Activated CD4-positive, alpha-beta T cell treated with anti-CD3 and anti-CD28 coated beads, Interleukin-2, amount 10 ng/mL, durations not matched to agents 24 days and 14 days (primary cell): ENCODE data around the gene SIGLEC9. TPM values are rescaled to one million over a fixed set of nuclear protein-coding genes. Genes with fewer than 3 reads are reported as not detected.

Experiments used
- DNase-seq: peaks from one replicate; pipeline ENCODE4 v3.0.0; 2022
- H3K27ac Mint-ChIP-seq: one replicate; pipeline ENCODE4 v1.8.0; 2022; ENCODE audit warnings: mild to moderate bottlenecking, mixed read lengths
- H3K27me3 Mint-ChIP-seq: one replicate; pipeline ENCODE4 v1.8.0; 2022; ENCODE audit warnings: mixed read lengths
- H3K36me3 Mint-ChIP-seq: one replicate; pipeline ENCODE4 v1.8.0; 2022; ENCODE audit warnings: low read depth, mild to moderate bottlenecking, mixed read lengths
- H3K4me1 Mint-ChIP-seq: one replicate; pipeline ENCODE4 v1.8.0; 2021; ENCODE audit warnings: mixed read lengths
- H3K4me3 Mint-ChIP-seq: one replicate; pipeline ENCODE4 v1.8.0; 2022; ENCODE audit warnings: mild to moderate bottlenecking, moderate library complexity, mixed read lengths
- H3K9me3 Mint-ChIP-seq: one replicate; pipeline ENCODE4 v1.8.0; 2021; ENCODE audit warnings: mixed read lengths
- intact Hi-C: fragments of 100-400 bp; cut with micrococcal nuclease; formaldehyde crosslinking; loops from one replicate; pipeline ENCODE4 v1.15.1; 2023
- total RNA-seq: library from RNA; stranded (reverse); gene quantifications from 2 replicates; pipeline ENCODE4 v1.2.3, GENCODE V29; 2022

SIGLEC9 gene
- total RNA-seq: 0.33 and 0.52 TPM in 2 replicates

- peak within 1 kb of the TSS; percentile 62 for H3K4me3 Mint-ChIP-seq
- no peaks in the 10 kb centered on the region for H3K9me3 Mint-ChIP-seq
- peak within 1 kb of the TSS; percentile 45 for H3K27ac Mint-ChIP-seq
- intact Hi-C loops: no loop called here
- H3K36me3 Mint-ChIP-seq: no peaks in the 10 kb centered on the region
- H3K4me1 Mint-ChIP-seq: peaks cover 49% of the 10 kb centered on the region
- H3K27me3 Mint-ChIP-seq: no peaks in the 10 kb centered on the region
- no peak for DNase-seq
These were observed at the start of gene SIGLEC9 for GRCh38 chr19:51124729-51125128. SIGLEC9 (plus strand) TSS chr19:51124906; CDS start chr19:51124975, 69 bp downstream.

- Mint-ChIP-seq H3K27ac (no peak overlapping the region), H3K9me3 (peaks cover 4% of the 10 kb centered on the region), H3K4me1 (no peaks in the 10 kb centered on the region), H3K4me3 (no peak overlapping the region), H3K27me3 (no peaks in the 10 kb centered on the region), H3K36me3 (no peaks in the 10 kb centered on the region)
- intact Hi-C loops: no loop called here
- DNase-seq: no peak
These were observed 48.7 kb upstream of the SIGLEC9 start for GRCh38 chr19:51075998-51076397.

- Mint-ChIP-seq H3K27me3 (no peaks in the 10 kb centered on the region), H3K4me1 (no peaks in the 10 kb centered on the region), H3K27ac (no peak overlapping the region), H3K9me3 (peaks cover 4% of the 10 kb centered on the region), H3K4me3 (no peak overlapping the region), H3K36me3 (no peaks in the 10 kb centered on the region)
- intact Hi-C loops: no loop called here
- no peak for DNase-seq
These were observed 48.0 kb upstream of the SIGLEC9 start for GRCh38 chr19:51076631-51077213.

- no peak for DNase-seq
- no peaks in the 10 kb centered on the region for H3K36me3 Mint-ChIP-seq
- intact Hi-C loops: no loop called here
- H3K27me3 Mint-ChIP-seq: no peaks in the 10 kb centered on the region
- no peak overlapping the region for H3K4me3 Mint-ChIP-seq
- no peak overlapping the region for H3K27ac Mint-ChIP-seq
- peaks cover 4% of the 10 kb centered on the region for H3K9me3 Mint-ChIP-seq
- H3K4me1 Mint-ChIP-seq: no peaks in the 10 kb centered on the region
These were observed 46.6 kb upstream of the SIGLEC9 start for GRCh38 chr19:51078104-51078503.

GRCh38 chr19:51078731-51079130, 46.0 kb upstream of the SIGLEC9 start:
- Mint-ChIP-seq H3K27ac (no peak overlapping the region), H3K4me3 (no peak overlapping the region), H3K36me3 (no peaks in the 10 kb centered on the region), H3K9me3 (peaks cover 4% of the 10 kb centered on the region), H3K4me1 (no peaks in the 10 kb centered on the region), H3K27me3 (no peaks in the 10 kb centered on the region)
- DNase-seq: no peak
- intact Hi-C loops: no loop called here

- H3K27me3 Mint-ChIP-seq: no peaks in the 10 kb centered on the region
- H3K27ac Mint-ChIP-seq: no peak overlapping the region
- H3K4me3 Mint-ChIP-seq: no peak overlapping the region
- no peaks in the 10 kb centered on the region for H3K4me1 Mint-ChIP-seq
- DNase-seq: no peak
- intact Hi-C loops: no loop called here
- no peaks in the 10 kb centered on the region for H3K9me3 Mint-ChIP-seq
- no peaks in the 10 kb centered on the region for H3K36me3 Mint-ChIP-seq
These were observed 45.1 kb upstream of the SIGLEC9 start for GRCh38 chr19:51079481-51080110.

- intact Hi-C loops: no loop called here
- DNase-seq: no peak
- H3K9me3 Mint-ChIP-seq: no peaks in the 10 kb centered on the region
- no peak overlapping the region for H3K27ac Mint-ChIP-seq
- H3K4me3 Mint-ChIP-seq: no peak overlapping the region
- no peaks in the 10 kb centered on the region for H3K4me1 Mint-ChIP-seq
- no peaks in the 10 kb centered on the region for H3K36me3 Mint-ChIP-seq
- no peaks in the 10 kb centered on the region for H3K27me3 Mint-ChIP-seq
These were observed 43.2 kb upstream of the SIGLEC9 start for GRCh38 chr19:51081476-51081875.

- Mint-ChIP-seq H3K27ac (no peak within 1 kb of the TSS), H3K27me3 (no peaks in the 10 kb centered on the region), H3K4me1 (no peaks in the 10 kb centered on the region), H3K4me3 (no peak within 1 kb of the TSS), H3K9me3 (no peaks in the 10 kb centered on the region), H3K36me3 (no peaks in the 10 kb centered on the region)
- no peak for DNase-seq
- intact Hi-C loops: no loop called here
These were observed 42.1 kb upstream of the SIGLEC9 start, which contains the start of gene KLK14 for GRCh38 chr19:51082611-51083010. KLK14 (minus strand) TSS chr19:51082887; CDS start chr19:51082614, 273 bp downstream.

GRCh38 chr19:51083181-51083580, 41.5 kb upstream of the SIGLEC9 start:
- Mint-ChIP-seq H3K36me3 (no peaks in the 10 kb centered on the region), H3K4me1 (no peaks in the 10 kb centered on the region), H3K27ac (no peak overlapping the region), H3K4me3 (no peak overlapping the region), H3K27me3 (no peaks in the 10 kb centered on the region), H3K9me3 (no peaks in the 10 kb centered on the region)
- DNase-seq: no peak
- intact Hi-C loops: no loop called here

GRCh38 chr19:51083783-51084182, 40.9 kb upstream of the SIGLEC9 start:
- Mint-ChIP-seq H3K27me3 (no peaks in the 10 kb centered on the region), H3K9me3 (no peaks in the 10 kb centered on the region), H3K4me3 (no peak overlapping the region), H3K36me3 (no peaks in the 10 kb centered on the region), H3K4me1 (no peaks in the 10 kb centered on the region), H3K27ac (no peak overlapping the region)
- intact Hi-C loops: no loop called here
- DNase-seq: no peak

- intact Hi-C loops: no loop called here
- no peaks in the 10 kb centered on the region for H3K27me3 Mint-ChIP-seq
- H3K4me3 Mint-ChIP-seq: no peak overlapping the region
- no peaks in the 10 kb centered on the region for H3K4me1 Mint-ChIP-seq
- no peak overlapping the region for H3K27ac Mint-ChIP-seq
- no peaks in the 10 kb centered on the region for H3K9me3 Mint-ChIP-seq
- H3K36me3 Mint-ChIP-seq: no peaks in the 10 kb centered on the region
- no peak for DNase-seq
These were observed 40.2 kb upstream of the SIGLEC9 start for GRCh38 chr19:51084505-51084904.

GRCh38 chr19:51086153-51086850, 38.4 kb upstream of the SIGLEC9 start:
- Mint-ChIP-seq H3K9me3 (no peaks in the 10 kb centered on the region), H3K4me3 (no peak overlapping the region), H3K27ac (no peak overlapping the region)

GRCh38 chr19:51089786-51090185, 34.9 kb upstream of the SIGLEC9 start:
- Mint-ChIP-seq H3K4me1 (no peaks in the 10 kb centered on the region), H3K27ac (no peak overlapping the region), H3K9me3 (no peaks in the 10 kb centered on the region), H3K36me3 (no peaks in the 10 kb centered on the region), H3K4me3 (no peak overlapping the region), H3K27me3 (no peaks in the 10 kb centered on the region)
- intact Hi-C loops: loop anchor here (5.0 kb wide), 1 partner anchor 67 kb away; no protein-coding TSS in a partner anchor
- DNase-seq: no peak

More at GRCh38 chr19:51086153-51086850, 38.4 kb upstream of the SIGLEC9 start:
- H3K36me3 Mint-ChIP-seq: no peaks in the 10 kb centered on the region
- no peaks in the 10 kb centered on the region for H3K27me3 Mint-ChIP-seq
- intact Hi-C loops: no loop called here
- no peaks in the 10 kb centered on the region for H3K4me1 Mint-ChIP-seq
- DNase-seq: no peak

GRCh38 chr19:51090471-51090870, 34.2 kb upstream of the SIGLEC9 start:
- Mint-ChIP-seq H3K36me3 (no peaks in the 10 kb centered on the region), H3K27ac (no peak overlapping the region), H3K4me3 (no peak overlapping the region), H3K27me3 (no peaks in the 10 kb centered on the region), H3K4me1 (no peaks in the 10 kb centered on the region), H3K9me3 (no peaks in the 10 kb centered on the region)
- intact Hi-C loops: loop anchor here (5.0 kb wide), 1 partner anchor 68 kb away; no protein-coding TSS in a partner anchor
- DNase-seq: no peak
